Limb (tissue), 2 donors: ENCODE results near the gene TDRD9.

Experiments used
- DNase-seq, 2 donors: peaks; one replicate each; pipeline ENCODE4 v3.0.0-alpha.2; 2016; ENCODE audit errors: extremely low spot score in 2 of 2

TDRD9 gene

GRCh38 chr14:104087981-104088850 lies 160.0 kb downstream of the TDRD9 start:
- DNase-seq: peak in 1 of 2 donors; percentile 30

GRCh38 chr14:104090071-104090748 lies 162.0 kb downstream of the TDRD9 start:
- DNase-seq: peak in 1 of 2 donors; percentile 17

DNA sequence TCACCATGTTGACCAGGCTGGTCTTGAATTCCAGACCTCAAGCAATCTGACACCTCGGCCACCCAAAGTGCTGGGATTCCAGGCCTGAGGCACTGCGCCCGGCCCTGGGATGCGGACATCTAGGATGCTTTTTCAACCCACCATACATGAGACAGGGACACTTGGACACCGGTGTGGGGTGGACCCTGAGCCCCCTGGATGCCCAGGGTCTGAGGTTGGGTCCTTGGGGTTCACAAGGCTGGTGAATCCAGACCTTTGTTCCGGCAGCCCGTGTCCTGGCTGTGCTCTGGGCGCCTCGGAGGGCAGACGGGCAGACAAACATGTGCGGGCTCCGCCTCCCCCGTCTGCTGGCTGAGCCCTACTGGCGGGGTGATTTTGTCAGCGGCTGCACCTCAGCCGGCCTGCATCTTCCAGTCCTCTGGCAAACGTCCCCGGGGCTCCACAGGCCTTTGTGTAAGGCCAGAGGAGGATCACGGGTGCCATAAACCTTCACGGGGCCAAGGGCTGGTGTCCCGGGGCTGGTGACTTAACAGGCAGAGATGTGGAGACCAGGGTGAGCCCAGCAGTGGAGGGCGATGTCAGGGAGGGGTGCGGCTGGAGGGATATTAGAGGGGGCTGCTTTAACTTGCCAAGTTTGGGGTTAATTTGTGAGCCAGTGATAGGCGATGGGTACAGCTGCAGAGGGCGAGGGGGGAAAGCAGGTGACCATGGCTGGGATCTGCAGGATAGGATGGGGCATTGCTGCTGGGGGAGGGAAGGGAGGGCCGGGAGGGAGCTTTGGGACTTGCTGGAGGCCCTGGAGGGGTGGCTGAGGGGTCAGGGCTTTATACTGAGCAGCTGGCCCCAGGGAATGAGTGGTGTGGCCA lies 163.0 kb downstream of the TDRD9 start:
- DNase-seq: no peak

DNA sequence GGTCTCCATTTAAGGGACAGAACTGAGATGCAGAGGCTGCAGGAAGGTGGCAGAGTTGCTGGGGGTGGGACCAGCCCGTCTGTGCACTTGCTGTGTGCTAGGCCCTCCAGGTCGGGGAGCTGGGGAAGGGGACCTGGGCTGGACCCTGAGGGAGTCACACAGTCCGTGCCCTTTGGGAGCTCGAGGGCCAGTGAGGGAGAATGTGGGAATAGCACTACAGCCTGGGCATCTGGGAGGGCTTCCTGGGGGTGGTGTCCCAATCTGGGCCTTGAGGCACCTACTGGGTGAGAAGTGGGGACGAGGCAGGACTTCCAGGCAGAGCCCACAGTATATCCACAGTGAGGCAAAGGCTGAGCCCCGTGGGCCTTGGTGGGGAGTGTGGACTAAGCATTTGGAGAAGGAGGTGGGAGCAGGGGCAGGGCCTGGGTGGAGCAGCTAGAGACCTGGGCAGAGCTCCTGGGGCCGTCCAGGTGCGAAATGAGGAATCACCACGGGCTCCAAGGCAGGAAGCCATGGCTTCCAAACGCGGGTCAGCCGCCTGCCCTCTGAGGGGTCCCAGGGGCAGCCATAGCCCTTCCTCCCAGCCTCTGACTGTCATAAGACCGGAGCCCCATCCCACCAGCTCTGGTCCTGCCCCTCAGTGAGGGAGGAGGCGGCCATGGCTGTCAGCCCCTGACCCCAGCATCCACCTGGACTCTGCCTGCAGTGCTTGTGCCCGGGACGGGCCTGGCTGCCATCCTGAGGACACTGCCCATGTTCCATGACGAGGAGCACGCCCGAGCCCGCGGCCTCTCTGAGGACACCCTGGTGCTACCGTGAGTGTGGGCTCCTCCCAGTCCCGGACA lies 163.9 kb downstream of the TDRD9 start:
- no peak for DNase-seq

DNA sequence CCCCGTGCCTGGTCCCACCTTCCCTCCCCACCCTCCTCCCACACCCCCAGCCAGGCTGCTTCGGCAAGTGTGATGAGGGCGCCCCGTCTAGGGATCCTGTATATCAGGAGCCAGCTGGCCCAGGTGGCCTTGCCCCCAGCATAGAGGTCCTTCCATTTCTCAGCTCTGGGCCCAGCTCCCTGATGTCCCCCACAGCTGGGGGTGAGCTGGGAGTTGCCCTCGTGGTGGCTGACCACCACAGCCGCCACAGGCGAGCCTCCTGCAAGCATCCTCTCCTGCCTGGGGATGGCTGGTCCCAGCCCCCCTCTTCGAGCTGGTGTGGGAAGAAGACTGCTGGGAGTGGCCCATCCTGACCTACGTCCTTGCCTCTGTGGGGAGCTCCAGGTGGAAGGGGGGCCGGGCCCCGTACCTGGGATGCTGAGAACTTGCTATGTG lies 164.7 kb downstream of the TDRD9 start:
- no peak for DNase-seq

GRCh38 chr14:104093366-104094055 lies 165.3 kb downstream of the TDRD9 start:
- DNase-seq: no peak

DNA sequence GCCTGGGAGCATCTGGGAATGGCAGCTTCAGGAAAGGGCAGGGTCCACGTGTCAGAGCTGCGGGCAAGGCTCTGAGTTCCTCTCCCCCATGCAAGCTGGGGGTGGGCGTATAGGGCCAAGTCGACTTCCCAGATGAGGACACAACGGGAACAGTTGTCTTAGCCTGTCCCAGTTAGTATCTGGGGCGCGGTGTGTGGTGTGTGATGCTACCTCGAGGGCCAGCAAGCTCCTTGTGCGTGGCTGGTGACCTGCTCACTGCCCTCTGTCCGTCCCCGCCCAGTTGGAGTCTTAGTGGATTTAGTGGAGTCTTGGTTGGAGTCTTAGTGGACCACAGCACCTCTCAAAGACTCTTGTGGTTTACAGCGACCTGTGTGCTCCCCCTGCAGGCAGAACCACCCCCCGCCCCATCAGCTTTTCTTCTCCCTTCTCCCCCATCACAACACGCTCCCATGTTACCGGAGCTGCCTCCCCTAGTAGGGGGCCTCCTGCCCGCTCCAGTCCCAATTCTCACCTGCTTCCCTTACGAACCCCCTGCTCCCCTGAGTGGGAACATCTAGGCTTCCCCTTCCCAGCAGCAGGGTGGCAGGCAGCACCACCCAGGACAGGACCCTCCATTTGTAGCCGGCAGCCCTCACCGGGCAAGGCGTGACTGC lies 165.9 kb downstream of the TDRD9 start:
- DNase-seq: no peak

GRCh38 chr14:104094709-104095425 lies 166.6 kb downstream of the TDRD9 start:
- DNase-seq: peak; percentile 18 to 86

GRCh38 chr14:104095426-104096310 lies 167.4 kb downstream of the TDRD9 start:
- DNase-seq: no peak

DNA sequence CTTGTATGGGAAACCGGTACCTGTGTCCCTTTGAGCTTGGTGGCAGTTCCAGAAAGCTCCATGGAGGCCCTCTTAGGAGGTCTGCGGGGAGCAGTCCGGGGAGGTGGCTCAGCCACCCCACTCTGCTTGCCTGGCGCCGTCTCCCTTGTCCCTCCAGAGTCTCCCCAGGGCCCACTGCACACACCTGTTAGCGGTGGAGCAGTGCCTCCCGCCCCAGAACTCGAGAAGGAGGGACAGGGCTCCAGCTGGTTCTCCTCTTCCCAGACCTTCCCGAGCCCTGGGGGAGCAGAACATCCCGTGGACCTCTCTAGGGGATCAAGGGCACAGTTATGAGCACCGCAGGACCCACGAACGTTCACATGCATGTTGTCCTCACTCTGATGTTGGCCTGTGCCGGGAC lies 168.1 kb downstream of the TDRD9 start:
- DNase-seq: no peak

DNA sequence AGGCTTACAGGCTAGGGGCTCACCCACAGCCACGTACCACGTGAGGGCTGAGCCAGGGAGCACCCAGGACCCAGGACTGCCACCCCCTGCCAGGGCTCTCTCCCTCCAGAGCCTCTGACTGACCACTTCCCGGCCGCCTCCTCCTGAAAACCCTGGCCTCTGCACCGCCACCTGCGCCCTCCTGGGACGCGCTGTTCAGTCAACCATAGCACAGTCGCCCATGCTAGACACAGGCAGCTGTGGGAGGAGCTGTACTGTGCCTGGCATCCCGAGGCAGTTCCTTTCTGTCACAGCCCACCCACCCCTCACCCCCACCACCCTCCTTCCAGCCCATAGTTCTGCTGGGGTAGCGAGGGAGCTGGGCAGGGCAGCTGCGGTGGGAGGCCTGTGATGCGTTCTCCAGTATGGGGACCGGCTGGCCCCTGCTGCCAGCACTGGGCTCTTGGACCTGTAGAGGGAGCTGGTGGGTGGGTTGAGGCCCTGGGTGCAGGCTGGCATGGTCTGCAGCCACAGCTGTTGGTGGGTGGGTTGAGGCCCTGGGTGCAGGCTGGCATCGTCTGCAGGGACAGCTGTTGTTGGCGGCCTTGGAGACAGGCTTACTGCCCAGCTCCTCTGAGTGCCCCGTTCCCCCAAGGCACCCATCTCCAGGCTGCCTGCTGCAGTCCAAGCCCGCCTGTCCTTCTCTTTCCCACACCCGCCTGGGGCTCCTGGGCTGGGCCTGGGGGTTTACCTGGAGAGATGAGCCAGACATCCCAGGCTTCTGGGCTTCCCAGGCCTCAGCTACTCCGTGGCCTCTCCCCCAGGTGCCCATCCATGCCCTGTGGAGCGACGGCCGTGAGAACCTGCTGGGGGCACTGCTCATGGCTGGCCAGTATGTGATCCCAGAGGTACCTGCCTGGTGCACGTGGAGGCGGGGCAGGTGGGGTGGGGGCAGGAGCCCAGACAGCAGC lies 168.8 kb downstream of the TDRD9 start:
- DNase-seq: no peak

DNA sequence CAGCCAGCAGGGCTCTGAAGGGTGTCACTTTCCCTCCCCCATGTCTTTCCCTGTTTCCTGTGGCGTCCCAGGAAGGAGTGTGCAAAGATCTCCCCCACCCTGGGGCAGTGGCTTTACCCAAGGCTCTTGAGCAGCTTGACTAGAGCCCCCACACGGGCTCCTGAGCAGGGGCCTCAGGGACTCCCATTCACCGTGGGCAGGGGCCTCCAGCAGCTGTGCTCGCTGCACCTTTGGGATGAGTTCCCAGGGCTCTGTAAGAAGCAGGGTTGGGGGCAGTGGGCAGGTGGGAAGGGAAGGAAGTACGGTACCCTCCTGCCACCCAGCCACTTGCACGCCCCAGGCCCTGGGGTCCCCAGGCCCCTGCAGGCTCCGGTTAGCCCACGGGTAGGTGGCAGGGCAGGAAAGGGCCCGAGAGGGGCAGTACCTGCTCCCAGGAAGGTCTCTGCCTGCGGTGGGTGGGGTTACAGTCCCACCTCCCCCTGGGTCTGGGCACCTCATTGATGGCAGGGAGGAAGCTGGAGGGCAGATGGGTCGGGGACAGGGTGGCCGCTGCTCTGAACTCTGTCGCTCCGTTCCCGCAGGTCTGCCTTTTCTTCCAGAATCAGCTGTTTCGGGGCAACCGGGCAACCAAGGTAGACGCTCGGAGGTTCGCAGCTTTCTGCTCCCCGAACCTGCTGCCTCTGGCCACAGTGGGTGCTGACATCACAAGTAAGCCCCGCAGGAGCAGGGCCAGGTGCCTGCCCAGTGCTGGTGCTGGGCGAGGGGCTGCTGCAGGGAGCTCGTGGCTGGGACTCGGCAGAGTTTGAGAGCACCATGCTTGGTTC lies 170.2 kb downstream of the TDRD9 start:
- no peak for DNase-seq

- no peak for DNase-seq
Observed at GRCh38 chr14:104099096-104100041, 171.1 kb downstream of the TDRD9 start.

GRCh38 chr14:104100171-104101085 lies 172.2 kb downstream of the TDRD9 start:
- peak in 1 of 2 donors; percentile 24 for DNase-seq
